Erythroblast (primary cell): ENCODE measurements around the gene SEH1L.

Experiments
- GATA1 ChIP-seq: IDR thresholded peaks from 2 replicates; pipeline ENCODE4 v1.6.1; 2011; ENCODE audit warnings: low read depth, mild to moderate bottlenecking, control low read depth, low read length, moderate library complexity
- POLR2A ChIP-seq: IDR thresholded peaks from 2 replicates; pipeline ENCODE4 v1.6.1; 2011; ENCODE audit warnings: mild to moderate bottlenecking, low read length

DNA sequence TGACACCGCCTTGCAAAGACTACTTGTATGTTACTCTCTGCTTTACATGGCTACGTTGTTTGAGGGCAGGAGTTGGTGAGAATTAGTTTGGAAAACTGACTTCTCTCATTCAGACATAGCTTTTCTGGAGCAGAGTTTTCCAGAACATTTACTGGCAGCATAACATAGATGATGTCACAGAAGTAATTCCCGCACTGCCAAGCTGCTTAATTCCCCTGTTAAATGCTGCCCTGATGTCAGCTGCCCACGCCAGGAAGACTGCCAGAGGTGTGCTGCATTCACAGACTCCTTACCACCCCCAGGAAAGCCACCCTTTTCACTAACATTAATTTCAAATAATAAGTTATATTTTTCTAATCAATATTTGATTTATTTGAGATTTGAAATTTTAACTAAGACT, 39.1 kb upstream of the SEH1L start:
- no peak for TF ChIP-seq POLR2A
- no peak for TF ChIP-seq GATA1
